ENCODE measurements around the gene MDH2. TPM values are rescaled to one million over a fixed set of nuclear protein-coding genes. Genes with fewer than 3 reads are reported as not detected.
"Not testable (repeated sequence)": the region's sequence is repeated elsewhere in the genome, so short reads cannot be mapped to it uniquely, and the experiment has no call there.

Gene MDH2
- total RNA-seq, 4 donors from 2014 or later: 57.1 to 81.0 (median 69.4) TPM

DNA sequence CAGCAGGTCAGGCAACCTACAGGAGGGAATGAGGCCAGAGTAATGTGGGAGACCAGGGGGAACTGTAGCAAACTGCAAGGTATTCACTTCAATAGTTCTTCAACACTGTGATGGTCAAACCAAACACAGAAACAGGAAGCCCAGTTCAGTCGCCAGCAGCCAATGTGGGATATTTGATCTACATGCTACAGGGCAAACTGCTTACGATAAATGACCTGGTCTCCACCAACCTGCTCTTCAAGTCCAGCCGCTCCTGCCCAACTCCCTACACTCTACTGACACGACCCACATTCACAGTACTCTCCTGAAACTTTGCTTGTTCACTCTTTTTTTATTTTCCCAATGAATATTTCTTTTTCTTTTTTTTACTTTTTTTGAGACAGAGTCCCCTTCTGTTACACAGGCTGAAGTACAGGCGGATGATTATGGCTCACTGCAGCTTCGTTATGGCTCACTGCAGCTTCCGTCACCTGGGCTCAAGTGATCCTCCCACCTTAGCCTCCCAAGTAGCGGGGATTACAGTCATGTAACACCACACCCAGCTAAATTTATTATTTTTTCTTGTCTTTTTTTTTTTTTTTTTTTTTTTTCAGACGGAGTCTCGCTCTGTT lies 42.1 kb downstream of the MDH2 start:
- Histone ChIP-seq H3K27ac (no peak overlapping the region), H3K4me1 (no peaks in the 10 kb centered on the region), H3K27me3 (no peaks in the 10 kb centered on the region), H3K9me3 (no peaks in the 10 kb centered on the region), H3K36me3 (no peaks in the 10 kb centered on the region), H3K4me3 (no peak overlapping the region)
- TF ChIP-seq, protein P1, sequence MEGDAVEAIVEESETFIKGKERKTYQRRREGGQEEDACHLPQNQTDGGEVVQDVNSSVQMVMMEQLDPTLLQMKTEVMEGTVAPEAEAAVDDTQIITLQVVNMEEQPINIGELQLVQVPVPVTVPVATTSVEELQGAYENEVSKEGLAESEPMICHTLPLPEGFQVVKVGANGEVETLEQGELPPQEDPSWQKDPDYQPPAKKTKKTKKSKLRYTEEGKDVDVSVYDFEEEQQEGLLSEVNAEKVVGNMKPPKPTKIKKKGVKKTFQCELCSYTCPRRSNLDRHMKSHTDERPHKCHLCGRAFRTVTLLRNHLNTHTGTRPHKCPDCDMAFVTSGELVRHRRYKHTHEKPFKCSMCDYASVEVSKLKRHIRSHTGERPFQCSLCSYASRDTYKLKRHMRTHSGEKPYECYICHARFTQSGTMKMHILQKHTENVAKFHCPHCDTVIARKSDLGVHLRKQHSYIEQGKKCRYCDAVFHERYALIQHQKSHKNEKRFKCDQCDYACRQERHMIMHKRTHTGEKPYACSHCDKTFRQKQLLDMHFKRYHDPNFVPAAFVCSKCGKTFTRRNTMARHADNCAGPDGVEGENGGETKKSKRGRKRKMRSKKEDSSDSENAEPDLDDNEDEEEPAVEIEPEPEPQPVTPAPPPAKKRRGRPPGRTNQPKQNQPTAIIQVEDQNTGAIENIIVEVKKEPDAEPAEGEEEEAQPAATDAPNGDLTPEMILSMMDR (IDR thresholded peaks at IDR 0.05): no peak
- TF ChIP-seq EP300 (IDR thresholded peaks at IDR 0.05): no peak
- no peak for TF ChIP-seq POLR2A (IDR thresholded peaks at IDR 0.05)
- 79 to 81% methylated on average over 10 of the region's 10 CpGs for WGBS, 2 donors
- DNase-seq (ENCODE audit: low spot score in 2 of 2): no peak

DNA sequence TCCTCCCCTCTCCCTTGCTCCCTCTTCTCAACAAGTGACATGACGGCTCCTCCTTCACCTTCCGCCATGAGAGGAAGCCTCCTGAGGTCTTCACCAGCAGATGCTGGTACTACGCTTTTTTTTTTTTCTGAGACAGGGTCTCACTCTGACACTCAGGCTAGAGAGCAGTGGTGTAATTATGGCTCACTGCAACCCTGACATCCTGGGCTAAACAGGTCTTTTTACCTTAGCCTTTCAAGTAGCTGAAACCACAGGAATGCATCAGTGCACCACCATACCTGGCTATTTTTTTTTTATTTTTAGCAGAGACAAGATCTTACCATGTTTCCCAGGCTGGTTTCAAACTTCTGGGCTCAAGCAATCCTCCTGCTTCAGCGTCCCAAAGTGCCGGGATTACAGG lies 43.6 kb downstream of the MDH2 start:
- TF ChIP-seq EP300 (IDR thresholded peaks at IDR 0.05) (no peak), POLR2A (IDR thresholded peaks at IDR 0.05) (no peak)
- TF ChIP-seq, protein P1 (IDR thresholded peaks at IDR 0.05): no peak
- DNase-seq (ENCODE audit: low spot score in 2 of 2): no peak
- Histone ChIP-seq H3K4me3 (no peak overlapping the region), H3K27me3 (no peaks in the 10 kb centered on the region), H3K36me3 (no peaks in the 10 kb centered on the region), H3K4me1 (no peaks in the 10 kb centered on the region), H3K27ac (no peak overlapping the region), H3K9me3 (no peaks in the 10 kb centered on the region)
- WGBS, 2 donors: 84 to 88% methylated on average over 5 of the region's 5 CpGs

DNA sequence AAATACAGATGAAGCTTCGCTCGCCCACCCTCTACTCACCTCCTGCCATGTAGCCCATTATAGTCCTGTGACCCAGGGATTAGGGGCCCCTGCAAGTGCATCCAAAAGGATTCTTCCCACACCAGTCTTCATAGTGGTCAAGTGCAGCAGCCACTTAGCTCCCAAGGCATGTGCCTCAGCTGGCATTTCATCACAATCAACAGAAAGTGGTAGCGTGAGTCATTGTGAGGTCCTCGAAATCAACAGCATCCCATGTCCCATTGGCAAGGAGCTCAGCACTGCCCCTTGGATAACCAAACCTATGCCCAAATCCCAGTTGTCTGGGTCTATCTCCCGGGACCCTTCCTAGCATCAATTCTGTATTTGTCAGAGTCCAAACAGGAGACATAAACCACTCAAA lies 45.6 kb downstream of the MDH2 start:
- not testable (repeated sequence) for H3K27me3 ChIP-seq; DNase-seq (ENCODE audit: low spot score in 2 of 2); H3K27ac ChIP-seq; H3K9me3 ChIP-seq; H3K36me3 ChIP-seq; H3K4me3 ChIP-seq; H3K4me1 ChIP-seq
- 83 to 89% methylated on average over 5 of the region's 5 CpGs for WGBS, 2 donors

DNA sequence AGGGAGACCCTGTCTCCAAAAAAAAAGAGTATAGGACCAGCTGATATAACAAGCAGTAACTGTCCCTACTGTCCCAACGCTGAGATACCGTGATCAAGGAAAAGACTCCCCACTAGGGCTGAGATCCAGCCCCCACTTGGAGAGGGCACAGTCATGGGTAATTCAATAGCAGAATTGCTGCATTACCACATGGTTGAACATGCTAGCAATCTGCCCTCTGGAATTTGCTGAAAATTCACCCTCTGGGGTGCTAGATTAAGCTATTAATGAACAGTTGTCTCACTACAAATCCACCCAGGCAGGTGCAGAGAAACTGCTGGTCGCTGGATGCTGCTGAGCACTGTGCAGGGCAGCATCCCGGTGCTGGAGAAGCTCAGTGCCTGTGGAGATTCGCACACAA lies 46.4 kb downstream of the MDH2 start:
- H3K9me3 ChIP-seq; H3K4me3 ChIP-seq; H3K4me1 ChIP-seq; H3K27ac ChIP-seq; H3K36me3 ChIP-seq; DNase-seq (ENCODE audit: low spot score in 2 of 2); H3K27me3 ChIP-seq: not testable (repeated sequence)
- 86 to 89% methylated on average over 4 to 5 of the region's 5 CpGs for WGBS, 2 donors

DNA sequence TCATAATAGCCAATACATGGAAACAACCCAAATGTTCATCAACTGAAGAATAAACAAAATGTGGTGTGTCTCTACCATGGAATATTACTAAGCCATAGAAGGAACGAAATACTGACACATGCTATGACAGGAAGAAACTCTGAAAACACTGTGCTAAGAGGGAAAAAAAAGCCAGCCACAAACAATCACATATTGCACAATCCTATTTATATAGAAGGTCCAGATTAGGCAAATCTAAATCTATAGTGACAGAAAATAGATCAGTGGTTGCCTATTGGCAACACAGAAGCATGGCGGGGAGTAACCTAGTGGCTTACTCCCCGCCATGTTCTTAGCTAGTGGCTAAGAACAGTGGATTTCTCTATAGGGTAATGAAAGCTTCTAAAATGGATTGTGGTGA lies 48.0 kb downstream of the MDH2 start:
- TF ChIP-seq EP300 (IDR thresholded peaks at IDR 0.05) (no peak), POLR2A (IDR thresholded peaks at IDR 0.05) (no peak)
- TF ChIP-seq, protein P1 (IDR thresholded peaks at IDR 0.05): no peak
- DNase-seq (ENCODE audit: low spot score in 2 of 2): no peak
- Histone ChIP-seq H3K4me1 (no peaks in the 10 kb centered on the region), H3K4me3 (no peak overlapping the region), H3K27ac (no peak overlapping the region), H3K27me3 (no peaks in the 10 kb centered on the region), H3K9me3 (no peaks in the 10 kb centered on the region), H3K36me3 (no peaks in the 10 kb centered on the region)
- 84 to 92% methylated on average over 3 of the region's 3 CpGs for WGBS, 2 donors

DNA sequence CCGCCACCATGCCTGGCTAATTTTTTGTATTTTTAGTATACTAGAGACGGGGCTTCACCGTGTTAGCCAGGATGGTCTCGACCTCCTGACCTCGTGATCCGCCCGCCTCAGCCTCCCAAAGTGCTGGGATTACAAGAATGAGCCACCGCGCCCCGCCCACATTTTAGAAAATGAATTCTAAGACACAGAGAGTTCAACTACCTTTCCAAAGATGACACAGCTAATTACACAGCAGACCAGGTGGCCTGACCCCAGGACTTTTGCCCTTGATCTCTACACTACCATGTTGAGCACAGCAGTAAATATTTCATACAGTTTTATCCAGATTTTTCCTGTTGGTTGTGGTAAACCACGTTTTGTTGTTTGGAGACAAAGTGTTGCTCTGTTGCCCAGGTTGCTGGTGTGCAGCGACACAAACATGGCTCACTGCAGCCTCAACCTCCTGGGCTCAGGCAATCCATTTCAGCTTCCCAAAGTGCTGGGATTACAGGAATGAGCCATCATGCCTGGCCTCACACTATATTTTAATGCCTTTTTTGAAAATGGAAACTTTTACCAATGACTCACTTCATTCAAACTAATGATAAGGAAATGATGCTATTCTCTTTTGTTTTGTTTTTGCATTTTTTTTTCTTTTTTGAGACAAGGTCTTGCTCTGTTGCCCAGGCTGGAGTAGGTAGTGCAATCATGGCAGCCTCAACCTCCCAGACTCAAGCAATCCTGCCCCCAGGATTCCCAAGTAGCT lies 54.0 kb downstream of the MDH2 start:
- 79 to 82% methylated on average over 12 of the region's 12 CpGs for WGBS, 2 donors
- H3K36me3 ChIP-seq; H3K27ac ChIP-seq; H3K27me3 ChIP-seq; H3K4me1 ChIP-seq; DNase-seq (ENCODE audit: low spot score in 2 of 2); H3K9me3 ChIP-seq; H3K4me3 ChIP-seq: not testable (repeated sequence)

DNA sequence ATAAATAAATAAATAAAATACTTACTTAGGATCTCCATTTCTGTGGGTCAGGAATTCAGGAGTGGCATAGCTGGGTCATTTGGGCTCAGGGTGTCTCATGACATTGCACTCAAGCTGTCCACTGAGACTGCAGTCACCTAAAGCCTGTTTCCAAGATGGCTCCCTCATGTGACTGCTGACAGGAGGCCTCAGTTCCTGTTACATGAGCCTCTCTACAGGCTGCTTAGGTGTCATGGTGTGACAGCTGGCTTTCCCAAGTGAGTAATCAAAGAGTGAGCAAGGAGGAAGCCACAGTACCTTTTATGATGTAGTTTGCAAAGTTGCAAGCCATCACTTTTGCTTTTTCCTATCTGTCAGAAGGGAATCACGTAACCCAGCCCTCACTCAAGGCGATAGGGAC lies 55.9 kb downstream of the MDH2 start:
- WGBS, 2 donors: 91 to 98% methylated on average over 2 of the region's 2 CpGs
- not testable (repeated sequence) for H3K36me3 ChIP-seq; DNase-seq (ENCODE audit: low spot score in 2 of 2); H3K4me1 ChIP-seq; H3K27me3 ChIP-seq; H3K4me3 ChIP-seq; H3K27ac ChIP-seq; H3K9me3 ChIP-seq

DNA sequence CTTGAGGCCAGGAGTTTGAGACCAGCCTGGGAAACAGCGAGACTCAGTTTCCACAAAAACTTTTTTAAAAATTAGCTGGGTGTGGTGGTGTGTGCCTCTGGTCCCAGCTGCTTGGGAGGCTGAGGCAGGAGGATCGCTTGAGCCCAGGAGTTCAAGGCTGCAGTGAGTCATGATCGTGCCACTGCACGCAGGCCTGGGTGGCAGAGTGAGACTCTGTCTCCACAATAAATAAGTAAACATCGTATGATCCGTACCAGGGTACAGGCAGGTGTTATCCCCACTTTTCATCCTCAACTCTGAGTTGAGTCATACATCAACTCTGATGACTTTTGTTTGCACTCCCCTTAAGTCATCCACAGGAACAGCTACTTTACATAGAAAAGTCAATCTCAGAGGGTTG lies 58.2 kb downstream of the MDH2 start:
- not testable (repeated sequence) for H3K9me3 ChIP-seq; H3K4me1 ChIP-seq; H3K27me3 ChIP-seq; H3K36me3 ChIP-seq; H3K4me3 ChIP-seq; DNase-seq (ENCODE audit: low spot score in 2 of 2); H3K27ac ChIP-seq
- WGBS, 2 donors: 97 to 98% methylated on average over 6 of the region's 6 CpGs
